Ishikawa (cell line): ENCODE measurements around the gene ELP4.

ENCODE experiments used
- EP300 ChIP-seq: IDR thresholded peaks from 2 replicates; pipeline ENCODE4 v1.6.1; 2012; ENCODE audit warnings: borderline replicate concordance
- YY1 ChIP-seq: IDR thresholded peaks from 2 replicates; pipeline ENCODE4 v1.6.1; 2012; ENCODE audit warnings: low read depth

GRCh38 chr11:31643857-31644256 is 134.3 kb downstream of the ELP4 start:
- 0 out of 2 replicates have a peak, but pooled peaks have one; percentile 13 for TF ChIP-seq EP300
- TF ChIP-seq YY1: no peak
